Heart left ventricle (tissue), 16 donors: ENCODE results near the gene CRHR1. TPM values are rescaled to one million over a fixed set of nuclear protein-coding genes. Genes with fewer than 3 reads are reported as not detected.

Source experiments
- ATAC-seq, 4 donors: fragments of 200-7000 bp; cut with Tn5 transposase; one replicate each; pipeline ENCODE4 v1.9.1; 2020 to 2022; ENCODE audit warnings: moderate library complexity in 4 of 4, mild to moderate bottlenecking in 3 of 4, moderate number of reproducible peaks in 1 of 4
- DNase-seq, 5 donors: peaks; one replicate each; pipeline ENCODE4 v3.0.0-alpha.2; 2020
- H3K27ac ChIP-seq, 12 donors: fragments of 200-600 bp; sonication (generic) in 4 of 12; one replicate each; pipeline versions ENCODE4 v1.5.0 to v1.8.0; 2016 to 2022; ENCODE audit warnings: mild to moderate bottlenecking in 2 of 12
- H3K27me3 ChIP-seq, 9 donors: fragments of 200-600 bp; sonication (generic) in 2 of 9; one replicate each; pipeline versions ENCODE4 v1.5.1 to v1.8.0; 2016 to 2022; ENCODE audit warnings: mild to moderate bottlenecking in 3 of 9
- H3K36me3 ChIP-seq, 9 donors: fragments of 200-600 bp; sonication (generic) in 2 of 9; one replicate each; pipeline versions ENCODE4 v1.5.0 to v1.8.0; 2018 to 2022; ENCODE audit warnings: mild to moderate bottlenecking in 2 of 9
- H3K4me1 ChIP-seq, 12 donors: fragments of 200-600 bp; sonication (generic) in 4 of 12; one replicate each; pipeline versions ENCODE4 v1.5.0 to v1.8.0; 2016 to 2022; ENCODE audit warnings: mild to moderate bottlenecking in 3 of 12
- H3K4me3 ChIP-seq, 12 donors: fragments of 200-600 bp; sonication (generic) in 4 of 12; one replicate each; pipeline versions ENCODE4 v1.5.0 to v1.8.0; 2017 to 2022; ENCODE audit warnings: mild to moderate bottlenecking in 9 of 12, moderate library complexity in 4 of 12
- H3K9me3 ChIP-seq, 12 donors: fragments of 200-600 bp; sonication (generic) in 4 of 12; one replicate each; pipeline versions ENCODE4 v1.5.0 to v1.8.0; 2016 to 2022; ENCODE audit warnings: mild to moderate bottlenecking in 1 of 12
- POLR2A ChIP-seq, 2 donors: fragments of 450-650 bp; IDR thresholded peaks; one replicate each; pipeline ENCODE4 v1.6.1; 2017; ENCODE audit warnings: antibody characterized with exemption in 2 of 2, mild to moderate bottlenecking in 2 of 2, moderate library complexity in 2 of 2
- WGBS, 4 donors: extraction: QIAGEN DNeasy Blood & Tissue Kit in 2 of 4; methylation state at CpG; one replicate each; pipeline versions ENCODE4 v1.1.5 to v1.1.7; 2013 to 2018; 5-methylcytosine and 5-hydroxymethylcytosine counted together
- intact Hi-C, 10 donors: fragments of 100-400 bp; cut with DNase I; formaldehyde crosslinking; loops; one replicate each; pipeline versions ENCODE4 v1.11.1 to v1.14.2; 2022
- polyA plus RNA-seq, 2 donors: library from polyadenylated mRNA; stranded (reverse); fragments of 200-250 nt; gene quantifications; one replicate each; pipeline ENCODE4 v1.2.3, GENCODE V29; 2013
- total RNA-seq, 9 donors: library from RNA; depleted of rRNA in 2 of 9; stranded (reverse); fragments of >200 nt in 2 of 9; fragmentation: NEBNext Ultra II Directional in 3 of 9; extraction: Animal tissue kit (Norgen Biotek cat#: 25700) in 3 of 9; gene quantifications; one replicate each; pipeline versions ENCODE4 v1.1.0 to v1.2.4, GENCODE V29; 2016 to 2023
- TF ChIP-seq, protein P1 (sequence below), 12 donors: fragments of 200-600 bp; sonication (generic) in 4 of 12; IDR thresholded peaks; one replicate each; pipeline versions ENCODE4 v1.5.0 to v1.8.0; 2018 to 2022; ENCODE audit warnings: antibody characterized with exemption in 12 of 12, mild to moderate bottlenecking in 5 of 12
- donor health status: ischemic (EF 13 %, LVEDD 7.1; RV severe dilation, severe dysfunction).
- donor health status: healthy with polysubstance abuse.
- donor health status: DM: no; HTN: yes; CAD: no.
- donor health status: DM: no; HTN: no; CAD: no.
- donor health status: ischemic (EF 25% LVEDD 6.9; RV normal size, moderate dysfunction).
- donor health status: ischemic (EF 25% LVEDD 5.7; RV mildly dilated, moderate dysfunction).
- donor health status: healthy.
- donor health status: DM: yes; HTN: yes; CAD: no.
- donor health status: ischemic (EF 35%, LVEDD 5.7; RV mildly dilated, moderate dysfunction).
- donor health status: nonischemic (EF 11% LVEDD 7.7; RV severe dilation, severe dysfunction).
- donor health status: DM: yes; HTN: yes; CAD: no.
- donor health status: PGD.
- donor health status: ischemic (EF 29% LVEDD 5.4; RV normal size, mild dysfunction).
- donor health status: nonischemic (EF 23%, LVEDD 6.1; RV moderate dilation, normal function).

CRHR1 gene
- total and polyA plus RNA-seq, 11 donors = 0.52 TPM; not detected in 10

DNA sequence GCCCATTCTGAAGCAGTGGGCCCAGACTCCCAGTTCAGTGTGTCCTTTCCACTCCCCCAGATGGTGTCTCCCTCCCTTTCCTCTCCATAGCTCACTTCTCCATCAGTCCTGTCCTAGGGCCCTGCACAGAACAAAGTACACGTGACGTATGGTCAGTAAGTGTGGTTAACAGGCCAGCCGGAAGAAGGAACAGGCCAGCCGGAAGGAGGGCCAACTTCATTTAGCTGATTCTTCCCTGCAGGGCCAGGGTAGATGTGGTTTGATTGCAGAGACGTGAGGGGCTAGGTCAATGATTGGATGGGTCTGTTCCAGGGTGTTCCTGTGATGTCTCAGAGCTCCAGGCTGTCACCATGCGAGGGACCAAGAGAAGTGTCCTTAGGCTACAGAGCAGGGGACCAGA is 31.6 kb downstream of the CRHR1 start:
- H3K27ac ChIP-seq = no peak overlapping the region
- no peaks in the 10 kb centered on the region for H3K9me3 ChIP-seq

DNA sequence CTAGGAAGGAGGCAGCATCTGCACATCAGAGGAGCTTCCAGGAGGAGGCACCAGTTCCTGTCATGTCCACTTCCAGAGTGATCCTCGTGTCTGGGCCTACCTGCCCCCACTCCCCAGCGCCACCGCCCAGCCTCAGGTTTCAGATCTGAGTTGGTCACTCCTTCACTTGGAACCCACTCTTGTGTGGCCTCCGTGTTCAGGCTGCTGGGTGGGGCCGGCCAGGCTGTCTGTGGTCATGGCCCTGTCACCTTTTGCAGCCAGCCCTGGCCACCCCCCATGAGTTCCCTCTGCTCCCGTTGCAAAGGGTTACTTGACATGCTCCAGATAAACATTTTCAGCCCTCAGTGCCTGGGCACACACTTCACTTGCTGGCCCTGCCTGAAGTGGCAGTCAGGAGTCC is 33.9 kb downstream of the CRHR1 start:
- TF ChIP-seq POLR2A (IDR thresholded peaks at IDR 0.05) = no peak
- TF ChIP-seq, protein P1, sequence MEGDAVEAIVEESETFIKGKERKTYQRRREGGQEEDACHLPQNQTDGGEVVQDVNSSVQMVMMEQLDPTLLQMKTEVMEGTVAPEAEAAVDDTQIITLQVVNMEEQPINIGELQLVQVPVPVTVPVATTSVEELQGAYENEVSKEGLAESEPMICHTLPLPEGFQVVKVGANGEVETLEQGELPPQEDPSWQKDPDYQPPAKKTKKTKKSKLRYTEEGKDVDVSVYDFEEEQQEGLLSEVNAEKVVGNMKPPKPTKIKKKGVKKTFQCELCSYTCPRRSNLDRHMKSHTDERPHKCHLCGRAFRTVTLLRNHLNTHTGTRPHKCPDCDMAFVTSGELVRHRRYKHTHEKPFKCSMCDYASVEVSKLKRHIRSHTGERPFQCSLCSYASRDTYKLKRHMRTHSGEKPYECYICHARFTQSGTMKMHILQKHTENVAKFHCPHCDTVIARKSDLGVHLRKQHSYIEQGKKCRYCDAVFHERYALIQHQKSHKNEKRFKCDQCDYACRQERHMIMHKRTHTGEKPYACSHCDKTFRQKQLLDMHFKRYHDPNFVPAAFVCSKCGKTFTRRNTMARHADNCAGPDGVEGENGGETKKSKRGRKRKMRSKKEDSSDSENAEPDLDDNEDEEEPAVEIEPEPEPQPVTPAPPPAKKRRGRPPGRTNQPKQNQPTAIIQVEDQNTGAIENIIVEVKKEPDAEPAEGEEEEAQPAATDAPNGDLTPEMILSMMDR (IDR thresholded peaks at IDR 0.05) = no peak
- Histone ChIP-seq H3K36me3 (no peaks in the 10 kb centered on the region), H3K4me1 (peaks cover 0 to 7% (median 0%) of the 10 kb centered on the region in 12 donors), H3K27me3 (peaks cover 0 to 3% (median 0%) of the 10 kb centered on the region in 9 donors), H3K27ac (no peak overlapping the region), H3K4me3 (no peak overlapping the region), H3K9me3 (no peaks in the 10 kb centered on the region)
- 42 to 64% (median 59%) methylated on average over 3 to 6 of the region's 6 CpGs for WGBS, 4 donors
- ATAC-seq = no peak
- intact Hi-C loops = no loop called here
- DNase-seq = no peak

More for the DNA sequence above, 31.6 kb downstream of the CRHR1 start:
- WGBS, 4 donors = 82 to 85% (median 84%) methylated on average over 6 of the region's 6 CpGs
- H3K36me3 ChIP-seq = no peaks in the 10 kb centered on the region
- TF ChIP-seq POLR2A (IDR thresholded peaks at IDR 0.05) = no peak
- TF ChIP-seq, protein P1 (IDR thresholded peaks at IDR 0.05) = no peak
- peaks cover 0 to 7% (median 0%) of the 10 kb centered on the region in 12 donors for H3K4me1 ChIP-seq
- peaks cover 0 to 7% (median 0%) of the 10 kb centered on the region in 9 donors for H3K27me3 ChIP-seq
- DNase-seq = no peak
- ATAC-seq = no peak
- intact Hi-C loops = no loop called here
- no peak overlapping the region for H3K4me3 ChIP-seq

DNA sequence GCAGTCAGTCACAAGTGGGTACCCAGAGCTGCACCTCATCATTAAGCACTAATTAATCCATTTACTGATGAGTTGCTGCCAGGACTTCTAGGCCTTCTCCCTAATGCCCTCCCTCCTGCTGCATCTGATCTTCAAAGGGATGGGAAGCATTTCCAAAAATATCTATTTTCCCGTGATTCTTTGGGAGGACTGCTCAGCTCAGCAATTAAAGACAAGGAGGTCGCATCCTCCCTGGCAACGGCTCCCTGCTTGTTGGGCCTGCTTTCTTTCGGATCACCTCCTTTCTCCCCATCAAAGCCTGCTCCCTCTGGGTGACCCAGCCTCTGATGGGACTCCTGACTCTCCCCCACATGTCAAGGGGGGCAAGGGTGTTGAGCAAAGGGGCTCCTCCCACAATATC is 34.6 kb downstream of the CRHR1 start:
- WGBS, 4 donors = 59 to 66% (median 63%) methylated on average over 4 of the region's 4 CpGs
- no peak overlapping the region for H3K27ac ChIP-seq
- TF ChIP-seq, protein P1 (IDR thresholded peaks at IDR 0.05) = no peak
- TF ChIP-seq POLR2A (IDR thresholded peaks at IDR 0.05) = no peak
- no peak for DNase-seq
- peaks cover 0 to 9% (median 0%) of the 10 kb centered on the region in 9 donors for H3K27me3 ChIP-seq
- ATAC-seq = no peak
- H3K36me3 ChIP-seq = no peaks in the 10 kb centered on the region
- no peak overlapping the region for H3K4me3 ChIP-seq
- H3K9me3 ChIP-seq = no peaks in the 10 kb centered on the region
- H3K4me1 ChIP-seq = peaks cover 0 to 7% (median 0%) of the 10 kb centered on the region in 12 donors
- intact Hi-C loops = no loop called here

DNA sequence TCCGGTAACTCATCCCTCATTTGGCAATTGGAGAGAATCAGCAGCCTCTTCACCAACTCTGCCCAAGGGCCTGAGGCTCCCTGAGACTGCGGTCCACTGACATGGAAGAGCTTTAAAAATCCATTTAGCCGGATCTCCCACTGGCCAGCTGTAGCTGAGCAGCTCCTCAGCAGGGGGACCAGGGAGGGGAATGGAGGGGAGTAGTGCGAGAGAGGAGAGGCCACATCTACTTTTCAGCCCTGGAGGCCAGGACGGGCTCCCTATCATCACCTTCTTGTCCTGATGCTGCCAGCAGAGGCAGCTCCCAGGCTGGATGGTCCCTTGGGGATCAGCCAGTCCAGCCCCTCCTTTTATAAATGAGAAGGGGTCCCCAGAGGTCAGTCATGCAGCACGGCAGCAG is 35.5 kb downstream of the CRHR1 start:
- peaks cover 0 to 14% (median 0%) of the 10 kb centered on the region in 9 donors for H3K27me3 ChIP-seq
- no peaks in the 10 kb centered on the region for H3K36me3 ChIP-seq
- 63 to 72% (median 68%) methylated on average over 5 to 6 of the region's 6 CpGs for WGBS, 4 donors
- H3K27ac ChIP-seq = no peak overlapping the region
- intact Hi-C loops = no loop called here
- no peak overlapping the region for H3K4me3 ChIP-seq
- peaks cover 0 to 5% (median 0%) of the 10 kb centered on the region in 12 donors for H3K4me1 ChIP-seq
- DNase-seq (no peak), ATAC-seq (no peak)
- no peaks in the 10 kb centered on the region for H3K9me3 ChIP-seq
- TF ChIP-seq POLR2A (IDR thresholded peaks at IDR 0.05) = no peak
- TF ChIP-seq, protein P1 (IDR thresholded peaks at IDR 0.05) = no peak
